K562 (cell line): ENCODE results near the gene POU3F1.

ENCODE experiments used
- BRF1 ChIP-seq: IDR thresholded peaks from 3 replicates; pipeline ENCODE4 v1.6.1; 2011; ENCODE audit warnings: borderline replicate concordance, mild to moderate bottlenecking; ENCODE audit not compliant: insufficient read length; ENCODE audit errors: extremely low read depth
- CBX3 ChIP-seq, 2 experiments: IDR thresholded peaks; 1 replicate in 1 of 2; 2 replicates in 1 of 2; pipeline ENCODE4 v1.6.1; 2012; ENCODE audit warnings: inconsistent platforms in 2 of 2, low read length in 2 of 2, borderline replicate concordance in 1 of 2, control low read depth in 1 of 2
- NFXL1 ChIP-seq: fragments of 450-650 bp; formaldehyde crosslinking; IDR thresholded peaks from 2 replicates; pipeline ENCODE4 v1.4.0; 2021; ENCODE audit warnings: mild to moderate bottlenecking
- POLR2AphosphoS5 ChIP-seq: IDR thresholded peaks from 2 replicates; pipeline ENCODE4 v1.6.1; 2011; ENCODE audit warnings: mild to moderate bottlenecking, low read depth, low read length, moderate library complexity; ENCODE audit not compliant: control insufficient read depth, insufficient read depth
- TF ChIP-seq, protein P1 (sequence below), 2 experiments: fragments of 200-800 bp in 1 of 2; sonication (Bioruptor generic) in 1 of 2; sonication (generic) in 1 of 2; formaldehyde crosslinking in 1 of 2; IDR thresholded peaks in 1 of 2; conservative IDR thresholded peaks in 1 of 2; 2 replicates each; pipeline versions ENCODE4 v1.5.0 to v1.6.1; 2016 to 2020; ENCODE audit warnings: missing compliant biosample characterization in 1 of 2, missing genetic modification characterization in 1 of 2, missing genetic modification reagents in 1 of 2
- TF ChIP-seq, protein P2 (sequence below): sonication (generic); formaldehyde crosslinking; IDR thresholded peaks from 2 replicates; pipeline ENCODE4 v1.8.0; 2023; ENCODE audit warnings: mild to moderate bottlenecking, missing genetic modification reagents

DNA sequence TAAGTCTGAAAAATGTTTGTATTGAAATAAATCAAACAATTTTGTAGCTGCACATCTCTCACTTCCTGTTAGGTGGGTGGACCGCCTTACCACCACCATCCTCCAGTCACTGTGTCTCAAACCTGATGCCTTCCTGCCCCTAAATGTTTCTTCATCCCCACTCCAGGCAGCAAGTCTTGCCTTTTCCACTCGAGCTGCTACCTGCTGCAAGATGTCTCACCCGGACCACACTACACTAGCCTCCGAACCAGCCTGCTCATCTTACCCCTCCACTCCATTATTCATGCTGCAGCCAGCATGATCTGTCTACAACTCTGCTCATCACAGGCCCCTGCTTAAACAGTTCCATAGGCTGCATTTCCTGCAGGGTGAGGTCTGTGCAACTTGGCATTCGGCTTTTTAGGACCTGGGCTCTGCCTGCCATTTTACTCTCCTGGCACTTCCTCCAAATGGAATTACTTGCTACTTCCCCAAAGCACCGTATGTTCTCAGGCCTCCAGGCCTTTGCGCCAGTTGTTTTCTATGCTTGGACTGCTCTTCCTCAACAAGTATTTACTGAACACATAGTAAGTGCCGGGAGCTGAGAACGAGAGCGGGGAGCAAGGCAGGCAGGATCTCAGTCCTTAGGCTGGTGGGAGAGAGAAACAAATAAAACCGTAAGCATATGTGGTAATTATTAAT lies 51.6 kb downstream of the POU3F1 start:
- TF ChIP-seq, protein P1, sequence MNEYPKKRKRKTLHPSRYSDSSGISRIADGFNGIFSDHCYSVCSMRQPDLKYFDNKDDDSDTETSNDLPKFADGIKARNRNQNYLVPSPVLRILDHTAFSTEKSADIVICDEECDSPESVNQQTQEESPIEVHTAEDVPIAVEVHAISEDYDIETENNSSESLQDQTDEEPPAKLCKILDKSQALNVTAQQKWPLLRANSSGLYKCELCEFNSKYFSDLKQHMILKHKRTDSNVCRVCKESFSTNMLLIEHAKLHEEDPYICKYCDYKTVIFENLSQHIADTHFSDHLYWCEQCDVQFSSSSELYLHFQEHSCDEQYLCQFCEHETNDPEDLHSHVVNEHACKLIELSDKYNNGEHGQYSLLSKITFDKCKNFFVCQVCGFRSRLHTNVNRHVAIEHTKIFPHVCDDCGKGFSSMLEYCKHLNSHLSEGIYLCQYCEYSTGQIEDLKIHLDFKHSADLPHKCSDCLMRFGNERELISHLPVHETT (CRISPR knock-in tag; conservative IDR thresholded peaks at IDR 0.05 in 1 of 2, IDR thresholded peaks at IDR 0.05 in 1 of 2) = no peak
- TF ChIP-seq NFXL1 = no peak
- no peak for TF ChIP-seq POLR2AphosphoS5
- TF ChIP-seq BRF1 = no peak
- TF ChIP-seq CBX3 (IDR thresholded peaks at IDR 0.05; ENCODE audit: borderline replicate concordance in 1 of 2, low read length in 2 of 2) = no peak
- TF ChIP-seq, protein P2, sequence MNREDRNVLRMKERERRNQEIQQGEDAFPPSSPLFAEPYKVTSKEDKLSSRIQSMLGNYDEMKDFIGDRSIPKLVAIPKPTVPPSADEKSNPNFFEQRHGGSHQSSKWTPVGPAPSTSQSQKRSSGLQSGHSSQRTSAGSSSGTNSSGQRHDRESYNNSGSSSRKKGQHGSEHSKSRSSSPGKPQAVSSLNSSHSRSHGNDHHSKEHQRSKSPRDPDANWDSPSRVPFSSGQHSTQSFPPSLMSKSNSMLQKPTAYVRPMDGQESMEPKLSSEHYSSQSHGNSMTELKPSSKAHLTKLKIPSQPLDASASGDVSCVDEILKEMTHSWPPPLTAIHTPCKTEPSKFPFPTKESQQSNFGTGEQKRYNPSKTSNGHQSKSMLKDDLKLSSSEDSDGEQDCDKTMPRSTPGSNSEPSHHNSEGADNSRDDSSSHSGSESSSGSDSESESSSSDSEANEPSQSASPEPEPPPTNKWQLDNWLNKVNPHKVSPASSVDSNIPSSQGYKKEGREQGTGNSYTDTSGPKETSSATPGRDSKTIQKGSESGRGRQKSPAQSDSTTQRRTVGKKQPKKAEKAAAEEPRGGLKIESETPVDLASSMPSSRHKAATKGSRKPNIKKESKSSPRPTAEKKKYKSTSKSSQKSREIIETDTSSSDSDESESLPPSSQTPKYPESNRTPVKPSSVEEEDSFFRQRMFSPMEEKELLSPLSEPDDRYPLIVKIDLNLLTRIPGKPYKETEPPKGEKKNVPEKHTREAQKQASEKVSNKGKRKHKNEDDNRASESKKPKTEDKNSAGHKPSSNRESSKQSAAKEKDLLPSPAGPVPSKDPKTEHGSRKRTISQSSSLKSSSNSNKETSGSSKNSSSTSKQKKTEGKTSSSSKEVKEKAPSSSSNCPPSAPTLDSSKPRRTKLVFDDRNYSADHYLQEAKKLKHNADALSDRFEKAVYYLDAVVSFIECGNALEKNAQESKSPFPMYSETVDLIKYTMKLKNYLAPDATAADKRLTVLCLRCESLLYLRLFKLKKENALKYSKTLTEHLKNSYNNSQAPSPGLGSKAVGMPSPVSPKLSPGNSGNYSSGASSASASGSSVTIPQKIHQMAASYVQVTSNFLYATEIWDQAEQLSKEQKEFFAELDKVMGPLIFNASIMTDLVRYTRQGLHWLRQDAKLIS = no peak
